Tibial artery (tissue), 4 donors: ENCODE results near the gene MCL1.
A peak's percentile ranks its signal among the peaks of the same experiment; 100 is the strongest.

Source experiments
- DNase-seq, 2 donors: peaks; one replicate each; pipeline ENCODE4 v3.0.0-alpha.2; 2019
- H3K27ac ChIP-seq, 2 donors: fragments of 200-600 bp; sonication (generic) in 1 of 2; 1 replicate in 1 of 2; 2 replicates in 1 of 2; pipeline ENCODE4 v1.5.1; 2018 to 2019; ENCODE audit warnings: mild to moderate bottlenecking in 1 of 2
- H3K27me3 ChIP-seq, 2 donors: fragments of 200-600 bp; sonication (generic) in 1 of 2; one replicate each; pipeline versions ENCODE4 v1.5.1 to v1.6.0; 2016 to 2019
- H3K36me3 ChIP-seq, 3 donors: fragments of 200-600 bp; sonication (generic) in 2 of 3; one replicate each; pipeline ENCODE4 v1.5.1; 2016 to 2019; ENCODE audit warnings: mild to moderate bottlenecking in 2 of 3
- H3K4me1 ChIP-seq, 4 donors: fragments of 200-600 bp; sonication (generic) in 2 of 4; 1 replicate in 3 of 4; 2 replicates in 1 of 4; pipeline ENCODE4 v1.5.1; 2016 to 2019
- H3K4me3 ChIP-seq, 2 donors: fragments of 200-600 bp; sonication (generic) in 1 of 2; 1 replicate in 1 of 2; 2 replicates in 1 of 2; pipeline ENCODE4 v1.5.1; 2018 to 2019; ENCODE audit warnings: mild to moderate bottlenecking in 2 of 2
- H3K9me3 ChIP-seq, 3 donors: fragments of 200-600 bp; sonication (generic) in 1 of 3; one replicate each; pipeline ENCODE4 v1.5.1; 2016 to 2019
- intact Hi-C: fragments of 100-400 bp; cut with DNase I; formaldehyde crosslinking; loops from one replicate; pipeline ENCODE4 v1.15.0; 2023; ENCODE audit warnings: low total_unique reads
- TF ChIP-seq, protein P1 (sequence below), 2 experiments: fragments of 200-600 bp in 1 of 2; fragments of 450-650 bp in 1 of 2; IDR thresholded peaks; one replicate each; pipeline ENCODE4 v1.5.1; 2017 to 2019; ENCODE audit warnings: antibody characterized with exemption in 2 of 2, mild to moderate bottlenecking in 1 of 2, moderate library complexity in 1 of 2

MCL1 gene

GRCh38 chr1:150622303-150622975 lies 43.0 kb upstream of the MCL1 start:
- peak; percentile 58 to 77 for DNase-seq
- Histone ChIP-seq H3K27me3 (no peaks in the 10 kb centered on the region), H3K4me3 (no peak overlapping the region), H3K9me3 (no peaks in the 10 kb centered on the region), H3K27ac (peak overlapping the region; percentile 53 to 61), H3K36me3 (peaks cover 39 to 67% (median 61%) of the 10 kb centered on the region in 3 donors), H3K4me1 (peaks cover 0 to 44% (median 32%) of the 10 kb centered on the region in 4 donors)
- intact Hi-C loops: loop anchor here (5.0 kb wide), 1 partner anchor 45 kb away; the partner anchor contains the start of gene MCL1
- TF ChIP-seq, protein P1, sequence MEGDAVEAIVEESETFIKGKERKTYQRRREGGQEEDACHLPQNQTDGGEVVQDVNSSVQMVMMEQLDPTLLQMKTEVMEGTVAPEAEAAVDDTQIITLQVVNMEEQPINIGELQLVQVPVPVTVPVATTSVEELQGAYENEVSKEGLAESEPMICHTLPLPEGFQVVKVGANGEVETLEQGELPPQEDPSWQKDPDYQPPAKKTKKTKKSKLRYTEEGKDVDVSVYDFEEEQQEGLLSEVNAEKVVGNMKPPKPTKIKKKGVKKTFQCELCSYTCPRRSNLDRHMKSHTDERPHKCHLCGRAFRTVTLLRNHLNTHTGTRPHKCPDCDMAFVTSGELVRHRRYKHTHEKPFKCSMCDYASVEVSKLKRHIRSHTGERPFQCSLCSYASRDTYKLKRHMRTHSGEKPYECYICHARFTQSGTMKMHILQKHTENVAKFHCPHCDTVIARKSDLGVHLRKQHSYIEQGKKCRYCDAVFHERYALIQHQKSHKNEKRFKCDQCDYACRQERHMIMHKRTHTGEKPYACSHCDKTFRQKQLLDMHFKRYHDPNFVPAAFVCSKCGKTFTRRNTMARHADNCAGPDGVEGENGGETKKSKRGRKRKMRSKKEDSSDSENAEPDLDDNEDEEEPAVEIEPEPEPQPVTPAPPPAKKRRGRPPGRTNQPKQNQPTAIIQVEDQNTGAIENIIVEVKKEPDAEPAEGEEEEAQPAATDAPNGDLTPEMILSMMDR (IDR thresholded peaks at IDR 0.05): no peak

DNA sequence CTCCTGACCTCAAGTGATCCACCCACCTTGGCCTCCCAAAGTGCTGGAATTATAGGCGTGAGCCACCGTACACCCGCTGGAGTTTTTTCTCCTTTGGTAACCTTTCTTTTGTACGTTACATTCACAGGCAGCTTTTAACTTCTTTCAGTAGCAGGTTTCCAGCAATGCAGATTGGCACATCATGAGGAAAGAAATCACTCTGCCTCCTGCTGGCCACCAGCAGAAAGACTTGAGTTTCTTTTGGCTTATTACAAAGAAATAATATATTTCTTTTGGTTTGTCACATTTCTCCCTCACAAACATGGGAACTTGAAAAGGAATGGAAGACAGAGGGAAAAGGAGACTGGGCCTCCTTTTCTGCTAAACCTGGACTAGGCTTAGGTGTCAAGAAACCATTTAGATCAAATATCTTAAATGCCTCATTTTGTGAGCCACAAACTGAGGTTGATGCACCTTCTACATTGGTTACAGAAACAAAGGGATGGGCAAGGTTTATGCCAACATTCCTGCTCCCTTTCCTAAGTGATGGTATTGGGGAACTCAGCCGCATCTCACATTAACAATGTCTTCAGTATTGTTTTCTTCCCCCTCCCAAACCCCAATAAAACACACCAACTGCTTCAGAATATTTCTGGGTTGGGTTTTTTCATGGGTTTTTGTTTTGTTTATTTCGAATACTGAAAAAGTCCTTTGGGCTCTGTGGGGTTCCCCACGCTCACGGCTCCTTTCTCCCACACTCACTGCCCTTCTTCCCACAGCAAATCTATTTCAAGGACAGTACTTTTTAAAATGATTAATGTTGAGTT lies 42.3 kb upstream of the MCL1 start:
- H3K4me1 ChIP-seq: peaks cover 0 to 43% (median 32%) of the 10 kb centered on the region in 4 donors
- DNase-seq: peak; percentile 70 to 79
- H3K9me3 ChIP-seq: no peaks in the 10 kb centered on the region
- H3K4me3 ChIP-seq: no peak overlapping the region
- peaks cover 32 to 68% (median 61%) of the 10 kb centered on the region in 3 donors for H3K36me3 ChIP-seq
- TF ChIP-seq, protein P1 (IDR thresholded peaks at IDR 0.05): peak; percentile 69 to 79
- intact Hi-C loops: loop anchor here (5.0 kb wide), 1 partner anchor 44 kb away; the partner anchor contains the start of gene MCL1
- H3K27ac ChIP-seq: peak overlapping the region; percentile 53 to 61
- no peaks in the 10 kb centered on the region for H3K27me3 ChIP-seq

- no peak for DNase-seq
- TF ChIP-seq, protein P1 (IDR thresholded peaks at IDR 0.05): no peak
- H3K27ac ChIP-seq: peak overlapping the region; percentile 53 to 61
These were observed 41.5 kb upstream of the MCL1 start for GRCh38 chr1:150620919-150621318.

DNA sequence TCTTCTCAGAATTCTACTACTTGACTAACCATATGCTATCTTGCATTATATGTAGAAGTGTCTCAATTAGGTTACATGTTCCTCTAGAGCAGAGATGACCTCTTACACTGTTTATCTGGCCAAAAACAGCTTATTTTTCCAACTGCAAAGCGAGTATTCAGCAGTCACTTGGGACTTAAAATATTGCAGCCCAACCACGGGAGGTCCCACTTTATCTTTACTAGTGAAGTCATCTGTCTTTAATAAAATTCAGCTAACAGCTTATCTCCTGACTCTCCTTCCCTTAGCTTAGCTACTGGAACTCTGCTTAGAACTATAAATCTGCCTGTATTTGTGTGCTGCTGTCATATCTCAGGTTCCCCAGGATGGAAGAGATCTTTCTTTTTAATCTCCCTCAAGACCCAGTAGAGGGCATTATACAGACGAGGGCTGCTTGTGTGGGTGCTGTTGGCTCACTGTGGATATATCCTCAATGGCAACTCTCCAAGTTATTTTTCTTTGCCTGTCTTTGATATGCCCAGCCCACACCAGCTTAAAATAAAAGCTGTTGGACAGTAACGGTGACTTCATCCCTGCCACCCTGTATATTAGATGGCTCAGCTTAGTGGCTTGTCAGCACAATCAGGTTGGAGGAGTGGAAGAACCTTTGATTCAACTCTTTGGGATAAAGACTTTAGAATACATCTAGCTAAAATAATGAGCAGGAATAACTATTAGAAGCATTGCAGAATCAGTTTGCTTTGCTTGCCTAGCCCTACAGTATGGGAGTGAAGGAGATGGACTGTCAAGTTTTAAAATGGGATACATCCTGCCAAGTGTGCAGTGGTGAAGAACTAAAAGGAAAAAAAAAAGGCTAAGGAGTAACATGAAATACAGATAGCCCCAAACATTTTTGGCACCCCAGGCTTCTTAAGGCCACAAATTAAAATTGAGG lies 40.4 kb upstream of the MCL1 start:
- Histone ChIP-seq H3K4me3 (no peak overlapping the region), H3K4me1 (peaks cover 0 to 49% (median 28%) of the 10 kb centered on the region in 4 donors), H3K9me3 (no peaks in the 10 kb centered on the region), H3K27me3 (no peaks in the 10 kb centered on the region), H3K36me3 (peaks cover 15 to 54% (median 48%) of the 10 kb centered on the region in 3 donors), H3K27ac (peak overlapping the region; percentile 53 to 61)
- DNase-seq: no peak
- intact Hi-C loops: loop anchor here (5.0 kb wide), 1 partner anchor 43 kb away; the partner anchor contains the start of gene MCL1
- TF ChIP-seq, protein P1 (IDR thresholded peaks at IDR 0.05): peak in 1 of 2 experiments; percentile 8

More at GRCh38 chr1:150620919-150621318, 41.5 kb upstream of the MCL1 start:
- H3K4me1 ChIP-seq: peaks cover 0 to 43% (median 29%) of the 10 kb centered on the region in 4 donors
- intact Hi-C loops: loop anchor here (5.0 kb wide), 1 partner anchor 44 kb away; the partner anchor contains the start of gene MCL1
- H3K27me3 ChIP-seq: no peaks in the 10 kb centered on the region
- H3K36me3 ChIP-seq: peaks cover 25 to 65% (median 59%) of the 10 kb centered on the region in 3 donors
- H3K9me3 ChIP-seq: no peaks in the 10 kb centered on the region
- H3K4me3 ChIP-seq: no peak overlapping the region
